HCT116 (cell line): ENCODE data around the gene TSPYL6. TPM values are rescaled to one million over a fixed set of nuclear protein-coding genes. Genes with fewer than 3 reads are reported as not detected.

ENCODE experiments used
- ATAC-seq: fragments of 200-7000 bp; cut with Tn5 transposase; 2 replicates; pipeline ENCODE4 v1.9.1; 2020; ENCODE audit warnings: mild to moderate bottlenecking, moderate library complexity
- BruUV-seq: library from RNA; stranded (reverse); fragments of 400-500 nt; replicated peaks from 2 replicates; lab custom pipeline; 2021; lab: Mats Ljungman, UMichigan
- CTCF ChIA-PET: fragments of 300-600 bp; sonication (Branson Sonifier 250); formaldehyde crosslinking; loops from one replicate; lab custom pipeline; 2021; ENCODE audit warnings: antibody characterized with exemption; lab: Charles Lee
- POLR2A ChIA-PET: fragments of 300-600, 350-600 bp; sonication (Branson Sonifier 250); formaldehyde crosslinking; loops from one replicate; lab custom pipeline; 2021; ENCODE audit warnings: antibody characterized with exemption; lab: Charles Lee
- RAD21 ChIA-PET, 2 experiments: fragments of 300-600 bp; sonication (Branson Sonifier 250); formaldehyde crosslinking; loops; one replicate each; lab custom pipeline; 2023; ENCODE audit warnings: low total read pairs in 2 of 2; ENCODE audit not compliant: uncharacterized antibody in 2 of 2, unreplicated experiment in 2 of 2, low non-redundant PET in 1 of 2; lab: Charles Lee
- DNase-seq: peaks from one replicate; pipeline ENCODE4 v3.0.0-alpha.2; 2010; ENCODE audit warnings: low read depth, low spot score
- H2AFZ ChIP-seq: fragments of 200-600 bp; shearing (Covaris generic), sonication (generic); 2 replicates; pipeline ENCODE4 v1.6.1; 2017; ENCODE audit warnings: low read depth, mixed run types, mixed read lengths, antibody characterized with exemption, low read length; ENCODE audit not compliant: poor library complexity, severe bottlenecking
- H3K27ac ChIP-seq: 2 replicates; pipeline ENCODE4 v1.5.1; 2012; ENCODE audit warnings: low read depth, low read length
- H3K27me3 ChIP-seq: fragments of 200-600 bp; sonication (generic); 2 replicates; pipeline ENCODE4 v1.6.1; 2016; ENCODE audit warnings: mixed run types, low read length, mixed read lengths; ENCODE audit not compliant: insufficient read depth
- H3K36me3 ChIP-seq, 2 experiments: fragments of 200-500 bp in 1 of 2; fragments of 200-600 bp in 1 of 2; sonication (Bioruptor generic) in 1 of 2; sonication (generic) in 1 of 2; 2 replicates each; pipeline versions ENCODE4 v1.5.1 to v1.6.1; 2014 to 2016; ENCODE audit warnings: low read length in 2 of 2, inconsistent platforms in 1 of 2, mixed read lengths in 1 of 2, mixed run types in 1 of 2; ENCODE audit not compliant: insufficient read depth in 2 of 2, control insufficient read depth in 1 of 2
- H3K4me1 ChIP-seq, 2 experiments: fragments of 200-600 bp in 1 of 2; sonication (generic) in 1 of 2; 2 replicates each; pipeline versions ENCODE4 v1.5.1 to v1.6.1; 2012 to 2017; ENCODE audit warnings: low read length in 2 of 2, inconsistent platforms in 1 of 2, mild to moderate bottlenecking in 1 of 2, mixed read lengths in 1 of 2, mixed run types in 1 of 2, moderate library complexity in 1 of 2; ENCODE audit not compliant: insufficient read depth in 2 of 2, control insufficient read depth in 1 of 2
- H3K4me2 ChIP-seq: fragments of 200-600 bp; sonication (generic); 2 replicates; pipeline ENCODE4 v1.6.1; 2017; ENCODE audit warnings: mixed run types, low read length, mixed read lengths
- H3K4me3 ChIP-seq, 2 experiments: fragments of 200-600 bp in 1 of 2; sonication (generic) in 1 of 2; replicated peaks in 1 of 2; 2 replicates each; pipeline ENCODE4 v1.5.1; 2011 to 2016; ENCODE audit warnings: low read length in 2 of 2, control low read depth in 1 of 2, low read depth in 1 of 2, mild to moderate bottlenecking in 1 of 2, mixed read lengths in 1 of 2, mixed run types in 1 of 2
- H3K79me2 ChIP-seq: fragments of 200-600 bp; sonication (generic); 2 replicates; pipeline ENCODE4 v1.6.1; 2017; ENCODE audit warnings: mild to moderate bottlenecking, mixed run types, low read length, moderate library complexity, mixed read lengths; ENCODE audit not compliant: insufficient read depth
- H3K9ac ChIP-seq: fragments of 200-600 bp; sonication (generic); 2 replicates; pipeline ENCODE4 v1.6.1; 2016; ENCODE audit warnings: low read length, mixed read lengths
- H3K9me2 ChIP-seq: fragments of 200-600 bp; sonication (generic), shearing (Covaris generic); 2 replicates; pipeline ENCODE4 v1.6.1; 2017; ENCODE audit warnings: mixed run types, mild to moderate bottlenecking, moderate library complexity; ENCODE audit not compliant: insufficient read depth
- H3K9me3 ChIP-seq, 2 experiments: fragments of 200-500 bp in 1 of 2; fragments of 200-600 bp in 1 of 2; sonication (Bioruptor generic) in 1 of 2; sonication (generic) in 1 of 2; 2 replicates each; pipeline ENCODE4 v1.6.1; 2014 to 2017; ENCODE audit warnings: low read length in 2 of 2, mixed read lengths in 2 of 2, inconsistent platforms in 1 of 2, low read depth in 1 of 2, mild to moderate bottlenecking in 1 of 2, mixed run types in 1 of 2, moderate library complexity in 1 of 2; ENCODE audit not compliant: control insufficient read depth in 1 of 2, insufficient read depth in 1 of 2
- H4K20me1 ChIP-seq: fragments of 200-600 bp; sonication (generic), shearing (Covaris generic); 2 replicates; pipeline ENCODE4 v1.6.1; 2017; ENCODE audit warnings: mixed run types, mild to moderate bottlenecking, moderate library complexity; ENCODE audit not compliant: insufficient read depth
- EGR1 ChIP-seq: IDR thresholded peaks from 2 replicates; pipeline ENCODE4 v1.6.1; 2012; ENCODE audit warnings: low read depth
- FOSL1 ChIP-seq: IDR thresholded peaks from 2 replicates; pipeline ENCODE4 v1.6.1; 2012; ENCODE audit warnings: low read depth
- JUND ChIP-seq: IDR thresholded peaks from 2 replicates; pipeline ENCODE4 v1.6.1; 2012
- POLR2A ChIP-seq: IDR thresholded peaks from 2 replicates; pipeline ENCODE4 v1.7.0; 2011; ENCODE audit warnings: borderline replicate concordance; ENCODE audit not compliant: insufficient read depth, insufficient read length; ENCODE audit errors: extremely low read depth
- POLR2AphosphoS5 ChIP-seq: IDR thresholded peaks from 2 replicates; pipeline ENCODE4 v1.6.1; 2011; ENCODE audit warnings: mild to moderate bottlenecking, low read depth, low read length, moderate library complexity
- RAD21 ChIP-seq: IDR thresholded peaks from 2 replicates; pipeline ENCODE4 v1.6.1; 2012; ENCODE audit warnings: low read depth, mild to moderate bottlenecking
- SIN3A ChIP-seq: IDR thresholded peaks from 2 replicates; pipeline ENCODE4 v1.6.1; 2012; ENCODE audit warnings: low read depth
- SP1 ChIP-seq: IDR thresholded peaks from 2 replicates; pipeline ENCODE4 v1.6.1; 2012; ENCODE audit warnings: low read depth
- SRF ChIP-seq: IDR thresholded peaks from 2 replicates; pipeline ENCODE4 v1.6.1; 2012; ENCODE audit warnings: low read depth
- TCF7L2 ChIP-seq: IDR thresholded peaks from 2 replicates; pipeline ENCODE4 v1.7.0; 2011; ENCODE audit warnings: borderline replicate concordance, inconsistent platforms; ENCODE audit not compliant: insufficient read depth, insufficient read length; ENCODE audit errors: extremely low read depth
- YY1 ChIP-seq: IDR thresholded peaks from 2 replicates; pipeline ENCODE4 v1.6.1; 2011; ENCODE audit warnings: low read length, low read depth, moderate library complexity, mild to moderate bottlenecking; ENCODE audit not compliant: insufficient replicate concordance; ENCODE audit errors: extremely low read depth
- ZFX ChIP-seq: fragments of 450-650 bp; IDR thresholded peaks from 2 replicates; pipeline ENCODE4 v1.6.1; 2017
- intact Hi-C: fragments of 100-400 bp; cut with micrococcal nuclease; formaldehyde crosslinking; loops from 2 replicates; pipeline ENCODE4 v1.10.0; 2022
- total RNA-seq: library from RNA; stranded (reverse); gene quantifications from one replicate; pipeline ENCODE4 v1.2.1, GENCODE V29; 2021; ENCODE audit not compliant: unreplicated experiment
- TF ChIP-seq, protein P1 (sequence below): IDR thresholded peaks from 2 replicates; pipeline ENCODE4 v1.6.1; 2012
- TF ChIP-seq, protein P2 (sequence below): IDR thresholded peaks from 2 replicates; pipeline ENCODE4 v1.6.1; 2012; ENCODE audit warnings: low read depth
- TF ChIP-seq, protein P3 (sequence below): IDR thresholded peaks from 2 replicates; pipeline ENCODE4 v1.6.1; 2012
- TF ChIP-seq, protein P4 (sequence below): IDR thresholded peaks from 2 replicates; pipeline ENCODE4 v1.6.1; 2011; ENCODE audit warnings: mild to moderate bottlenecking, low read length, moderate library complexity; ENCODE audit not compliant: insufficient replicate concordance; ENCODE audit errors: extremely low read depth

TSPYL6 gene
- total RNA-seq, 1 experiment from 2014 or later: not detected

DNA sequence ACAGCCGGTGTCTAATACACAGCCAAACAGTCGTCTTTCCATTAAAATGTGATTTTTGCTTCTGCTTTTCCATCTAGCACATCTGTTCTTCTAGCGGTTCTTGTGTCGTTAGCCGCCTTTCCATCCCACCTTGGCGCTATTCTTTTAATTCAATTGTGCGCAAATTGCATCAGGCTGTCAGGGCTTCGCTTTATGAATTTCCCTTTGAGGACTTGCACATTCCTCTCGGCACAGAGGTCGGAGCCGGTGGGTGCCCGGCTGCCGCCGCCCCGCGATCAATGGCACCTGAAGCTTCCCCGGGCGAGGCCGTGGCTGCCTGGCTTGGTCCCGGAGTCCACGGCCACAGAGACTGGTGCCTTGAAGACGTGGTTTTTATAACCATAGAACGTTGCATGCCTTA lies 33.9 kb upstream of the TSPYL6 start:
- ATAC-seq (no peak), DNase-seq (no peak)
- CTCF ChIA-PET: no interaction called here

DNA sequence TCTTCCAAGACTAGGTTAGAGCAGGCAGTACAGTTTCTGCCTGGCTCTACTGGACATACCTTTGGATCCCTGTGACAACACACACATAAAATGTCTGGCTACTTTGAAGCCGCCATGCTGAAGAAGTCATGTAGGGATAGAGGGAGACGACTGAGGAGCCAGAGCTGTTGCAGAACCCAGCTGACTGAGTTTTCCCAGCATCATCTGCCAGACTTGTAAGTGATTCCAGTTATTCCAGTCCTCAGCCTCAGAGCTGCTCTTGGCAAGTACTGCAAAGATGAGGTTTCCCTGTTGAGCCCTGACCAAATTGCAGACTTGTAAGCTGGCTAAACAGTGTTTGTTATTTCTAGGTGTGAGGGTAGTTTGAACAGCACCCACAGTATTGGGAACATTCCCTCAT lies 31.5 kb upstream of the TSPYL6 start:
- DNase-seq: no peak
- no peak for ATAC-seq
- no peak overlapping the region for H3K27ac ChIP-seq
- POLR2A ChIA-PET: no interaction called here
- no peaks in the 10 kb centered on the region for H3K79me2 ChIP-seq
- CTCF ChIA-PET: no interaction called here
- H3K36me3 ChIP-seq: no peaks in the 10 kb centered on the region
- H3K9me3 ChIP-seq: no peaks in the 10 kb centered on the region
- BruUV-seq: no TSS peak
- no peaks in the 10 kb centered on the region for H3K4me1 ChIP-seq
- H4K20me1 ChIP-seq: no peaks in the 10 kb centered on the region
- H3K9me2 ChIP-seq: no peaks in the 10 kb centered on the region
- no peak overlapping the region for H3K4me2 ChIP-seq
- H3K9ac ChIP-seq: no peak overlapping the region
- RAD21 ChIA-PET: no interaction called here
- intact Hi-C loops: no loop called here
- H3K27me3 ChIP-seq: no peaks in the 10 kb centered on the region
- no peak overlapping the region for H2AFZ ChIP-seq
- H3K4me3 ChIP-seq: no peak overlapping the region
- TF ChIP-seq ZFX (no peak), SRF (no peak), SIN3A (no peak), POLR2A (no peak), POLR2AphosphoS5 (no peak), EGR1 (no peak), FOSL1 (no peak), YY1 (no peak), TCF7L2 (no peak), JUND (no peak), SP1 (no peak)
- TF ChIP-seq, protein P1, sequence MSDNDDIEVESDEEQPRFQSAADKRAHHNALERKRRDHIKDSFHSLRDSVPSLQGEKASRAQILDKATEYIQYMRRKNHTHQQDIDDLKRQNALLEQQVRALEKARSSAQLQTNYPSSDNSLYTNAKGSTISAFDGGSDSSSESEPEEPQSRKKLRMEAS: no peak
- TF ChIP-seq, protein P2, sequence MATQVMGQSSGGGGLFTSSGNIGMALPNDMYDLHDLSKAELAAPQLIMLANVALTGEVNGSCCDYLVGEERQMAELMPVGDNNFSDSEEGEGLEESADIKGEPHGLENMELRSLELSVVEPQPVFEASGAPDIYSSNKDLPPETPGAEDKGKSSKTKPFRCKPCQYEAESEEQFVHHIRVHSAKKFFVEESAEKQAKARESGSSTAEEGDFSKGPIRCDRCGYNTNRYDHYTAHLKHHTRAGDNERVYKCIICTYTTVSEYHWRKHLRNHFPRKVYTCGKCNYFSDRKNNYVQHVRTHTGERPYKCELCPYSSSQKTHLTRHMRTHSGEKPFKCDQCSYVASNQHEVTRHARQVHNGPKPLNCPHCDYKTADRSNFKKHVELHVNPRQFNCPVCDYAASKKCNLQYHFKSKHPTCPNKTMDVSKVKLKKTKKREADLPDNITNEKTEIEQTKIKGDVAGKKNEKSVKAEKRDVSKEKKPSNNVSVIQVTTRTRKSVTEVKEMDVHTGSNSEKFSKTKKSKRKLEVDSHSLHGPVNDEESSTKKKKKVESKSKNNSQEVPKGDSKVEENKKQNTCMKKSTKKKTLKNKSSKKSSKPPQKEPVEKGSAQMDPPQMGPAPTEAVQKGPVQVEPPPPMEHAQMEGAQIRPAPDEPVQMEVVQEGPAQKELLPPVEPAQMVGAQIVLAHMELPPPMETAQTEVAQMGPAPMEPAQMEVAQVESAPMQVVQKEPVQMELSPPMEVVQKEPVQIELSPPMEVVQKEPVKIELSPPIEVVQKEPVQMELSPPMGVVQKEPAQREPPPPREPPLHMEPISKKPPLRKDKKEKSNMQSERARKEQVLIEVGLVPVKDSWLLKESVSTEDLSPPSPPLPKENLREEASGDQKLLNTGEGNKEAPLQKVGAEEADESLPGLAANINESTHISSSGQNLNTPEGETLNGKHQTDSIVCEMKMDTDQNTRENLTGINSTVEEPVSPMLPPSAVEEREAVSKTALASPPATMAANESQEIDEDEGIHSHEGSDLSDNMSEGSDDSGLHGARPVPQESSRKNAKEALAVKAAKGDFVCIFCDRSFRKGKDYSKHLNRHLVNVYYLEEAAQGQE: no peak
- TF ChIP-seq, protein P3, sequence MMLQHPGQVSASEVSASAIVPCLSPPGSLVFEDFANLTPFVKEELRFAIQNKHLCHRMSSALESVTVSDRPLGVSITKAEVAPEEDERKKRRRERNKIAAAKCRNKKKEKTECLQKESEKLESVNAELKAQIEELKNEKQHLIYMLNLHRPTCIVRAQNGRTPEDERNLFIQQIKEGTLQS: no peak

More for the DNA sequence above, 33.9 kb upstream of the TSPYL6 start:
- Histone ChIP-seq H3K36me3 (no peaks in the 10 kb centered on the region), H3K4me2 (no peak overlapping the region), H3K4me1 (peaks cover 0 to 7% of the 10 kb centered on the region in 2 experiments; a peak in 2 of 4 replicates), H3K9ac (no peak overlapping the region), H3K9me2 (no peaks in the 10 kb centered on the region), H3K27ac (no peak overlapping the region), H3K9me3 (no peaks in the 10 kb centered on the region), H3K79me2 (no peaks in the 10 kb centered on the region), H3K4me3 (no peak overlapping the region), H4K20me1 (no peaks in the 10 kb centered on the region), H3K27me3 (no peaks in the 10 kb centered on the region), H2AFZ (no peak overlapping the region)
- ChIA-PET RAD21 (no interaction called here), POLR2A (no interaction called here)
- intact Hi-C loops: no loop called here
- TF ChIP-seq RAD21: no peak
- no peak for TF ChIP-seq POLR2AphosphoS5
- no peak for TF ChIP-seq ZFX
- TF ChIP-seq, protein P4, sequence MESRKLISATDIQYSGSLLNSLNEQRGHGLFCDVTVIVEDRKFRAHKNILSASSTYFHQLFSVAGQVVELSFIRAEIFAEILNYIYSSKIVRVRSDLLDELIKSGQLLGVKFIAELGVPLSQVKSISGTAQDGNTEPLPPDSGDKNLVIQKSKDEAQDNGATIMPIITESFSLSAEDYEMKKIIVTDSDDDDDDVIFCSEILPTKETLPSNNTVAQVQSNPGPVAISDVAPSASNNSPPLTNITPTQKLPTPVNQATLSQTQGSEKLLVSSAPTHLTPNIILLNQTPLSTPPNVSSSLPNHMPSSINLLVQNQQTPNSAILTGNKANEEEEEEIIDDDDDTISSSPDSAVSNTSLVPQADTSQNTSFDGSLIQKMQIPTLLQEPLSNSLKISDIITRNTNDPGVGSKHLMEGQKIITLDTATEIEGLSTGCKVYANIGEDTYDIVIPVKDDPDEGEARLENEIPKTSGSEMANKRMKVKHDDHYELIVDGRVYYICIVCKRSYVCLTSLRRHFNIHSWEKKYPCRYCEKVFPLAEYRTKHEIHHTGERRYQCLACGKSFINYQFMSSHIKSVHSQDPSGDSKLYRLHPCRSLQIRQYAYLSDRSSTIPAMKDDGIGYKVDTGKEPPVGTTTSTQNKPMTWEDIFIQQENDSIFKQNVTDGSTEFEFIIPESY: no peak
- no TSS peak for BruUV-seq
